GM21515 (cell line): ENCODE measurements around the gene SLC12A1.

ENCODE experiments used
- ATAC-seq: cut with Tn5 transposase; IDR thresholded peaks from one replicate; pipeline ENCODE4 v1.9.1; 2021; ENCODE audit not compliant: unreplicated experiment

Gene SLC12A1

DNA sequence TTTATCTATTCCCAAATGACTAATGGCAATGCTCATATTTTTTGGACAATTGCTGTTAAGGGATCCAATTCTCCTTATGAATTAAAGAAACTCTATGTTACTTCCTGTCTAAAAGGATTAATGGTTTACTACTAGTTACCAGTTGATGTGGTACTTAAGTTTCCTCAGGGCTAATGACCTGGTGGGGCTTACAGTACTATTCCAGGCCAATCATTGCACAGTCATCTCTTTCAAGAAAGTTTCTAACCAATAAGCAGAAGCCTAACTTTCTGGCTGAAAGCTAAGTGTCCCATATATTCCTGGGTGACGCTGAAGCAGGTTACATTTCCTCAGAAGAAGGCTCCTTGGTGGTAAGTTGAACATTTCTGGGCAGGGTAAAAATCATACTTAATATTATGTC is at the start of gene SLC12A1:
TSS of gene SLC12A1 (plus strand) at position 322 of the 400 bp plus-strand sequence. CDS start 1,418 bp downstream, outside the sequence.
- no peak for ATAC-seq

DNA sequence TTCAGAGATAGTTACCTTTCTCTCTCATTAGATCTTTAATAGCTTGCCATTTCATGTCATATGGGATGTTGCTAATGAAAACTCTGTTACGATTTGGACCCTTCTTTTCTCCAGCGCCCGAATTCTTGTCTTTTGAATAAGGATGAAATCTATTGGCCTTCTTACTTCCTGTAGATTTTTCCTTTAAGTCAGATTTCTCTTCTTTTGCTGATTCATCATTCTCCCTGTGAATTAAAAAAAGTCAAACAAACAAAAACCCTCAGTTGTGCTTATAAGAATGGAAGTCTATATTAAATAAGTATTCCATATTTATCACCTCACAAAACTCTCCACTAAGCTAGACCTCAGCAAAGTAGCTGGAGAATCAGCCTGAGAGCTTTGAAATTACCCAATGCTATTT is 37.5 kb upstream of the SLC12A1 start:
- ATAC-seq: no peak

DNA sequence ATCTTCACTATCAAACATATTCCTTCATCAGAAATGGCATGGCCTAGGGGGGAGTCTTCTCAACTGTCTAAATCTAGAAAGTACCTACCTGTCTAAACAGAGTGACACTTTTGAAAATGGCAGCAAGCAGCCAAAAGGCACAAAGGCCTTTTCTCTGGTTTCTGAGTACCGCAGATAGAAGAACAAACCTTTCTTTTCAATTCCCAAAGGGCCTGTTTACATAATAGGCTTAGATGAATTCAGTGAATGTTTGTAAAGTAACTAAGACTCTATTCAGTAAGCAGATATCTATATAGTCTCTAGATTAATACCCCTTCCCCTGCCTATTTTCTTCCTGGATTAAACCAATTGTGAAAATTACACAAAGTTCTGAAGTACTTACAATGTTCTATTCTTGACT is 35.1 kb upstream of the SLC12A1 start:
- ATAC-seq: no peak

DNA sequence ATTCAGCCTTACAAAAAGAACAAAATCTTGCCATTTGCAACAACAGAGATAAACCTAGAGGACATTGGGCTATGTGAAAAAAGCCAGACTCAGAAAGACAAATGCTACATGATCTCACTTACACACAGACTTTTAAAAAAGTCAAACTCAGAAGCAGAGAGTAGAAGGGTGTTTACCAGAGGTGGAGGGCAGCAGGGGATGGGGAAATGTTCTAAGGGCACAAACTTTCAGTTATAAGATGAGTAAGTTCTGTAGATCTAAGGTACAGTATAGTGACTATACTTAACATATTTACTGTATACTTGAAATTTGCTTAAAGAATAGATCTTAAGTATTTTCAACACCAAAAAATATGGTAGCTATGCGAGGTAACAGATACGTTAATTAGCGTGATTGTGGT is 31.0 kb upstream of the SLC12A1 start:
- ATAC-seq: no peak

DNA sequence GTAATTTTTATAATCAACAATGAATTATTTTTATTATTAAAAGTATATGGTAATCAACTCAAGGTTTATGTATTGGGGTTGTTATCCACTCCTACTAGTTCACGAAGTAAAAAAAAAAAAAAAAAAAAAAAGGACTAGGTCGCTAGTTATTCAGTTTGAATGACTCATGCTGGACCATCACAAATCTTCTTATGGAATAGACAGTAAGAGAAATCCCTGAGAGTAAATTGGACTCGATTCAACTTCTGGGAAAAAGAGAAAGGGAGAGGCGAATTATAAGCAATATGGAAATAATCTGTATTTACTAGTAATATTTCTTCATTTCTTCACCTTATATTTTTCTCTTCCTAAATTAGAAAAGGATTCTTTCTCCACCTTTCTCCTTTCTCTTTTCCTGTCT is 30.0 kb upstream of the SLC12A1 start:
- ATAC-seq: no peak

DNA sequence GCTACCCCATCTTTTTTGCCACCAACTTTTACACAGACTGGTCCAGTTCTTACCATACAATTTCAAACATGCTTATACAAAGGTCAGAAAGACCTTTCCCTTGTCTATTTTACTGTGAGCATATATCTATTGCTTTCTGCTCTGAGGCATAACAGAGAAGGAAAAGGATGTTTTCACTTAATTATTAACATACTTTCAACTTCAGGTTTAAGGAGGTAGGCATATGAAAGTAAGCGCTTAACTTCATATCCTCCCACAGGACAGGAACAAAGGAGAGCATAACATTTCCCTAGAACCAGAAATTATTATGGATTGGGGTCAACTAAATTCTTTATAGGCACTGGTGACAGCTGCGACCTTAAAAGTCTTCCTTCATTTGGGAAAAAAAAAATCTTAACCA is 29.1 kb upstream of the SLC12A1 start:
- ATAC-seq: no peak

DNA sequence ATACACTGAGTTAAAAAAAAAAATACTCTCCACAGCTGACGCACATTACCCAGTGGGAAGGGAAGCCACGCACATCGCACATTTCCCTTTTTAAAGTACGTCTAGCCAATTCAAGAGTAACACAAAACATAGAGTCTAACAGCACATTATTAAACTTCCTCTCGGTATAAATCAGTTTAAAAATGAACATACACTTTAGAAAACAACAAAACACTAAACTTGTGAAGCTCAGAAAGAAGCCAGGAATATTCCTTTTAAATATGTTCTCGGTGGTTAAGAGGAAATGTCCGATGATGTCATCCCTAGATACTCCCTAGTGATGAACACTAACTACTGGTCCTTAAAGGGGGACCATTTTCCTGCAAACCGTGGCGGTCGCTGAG is 28.7 kb upstream of the SLC12A1 start:
- ATAC-seq: peak; percentile 63

DNA sequence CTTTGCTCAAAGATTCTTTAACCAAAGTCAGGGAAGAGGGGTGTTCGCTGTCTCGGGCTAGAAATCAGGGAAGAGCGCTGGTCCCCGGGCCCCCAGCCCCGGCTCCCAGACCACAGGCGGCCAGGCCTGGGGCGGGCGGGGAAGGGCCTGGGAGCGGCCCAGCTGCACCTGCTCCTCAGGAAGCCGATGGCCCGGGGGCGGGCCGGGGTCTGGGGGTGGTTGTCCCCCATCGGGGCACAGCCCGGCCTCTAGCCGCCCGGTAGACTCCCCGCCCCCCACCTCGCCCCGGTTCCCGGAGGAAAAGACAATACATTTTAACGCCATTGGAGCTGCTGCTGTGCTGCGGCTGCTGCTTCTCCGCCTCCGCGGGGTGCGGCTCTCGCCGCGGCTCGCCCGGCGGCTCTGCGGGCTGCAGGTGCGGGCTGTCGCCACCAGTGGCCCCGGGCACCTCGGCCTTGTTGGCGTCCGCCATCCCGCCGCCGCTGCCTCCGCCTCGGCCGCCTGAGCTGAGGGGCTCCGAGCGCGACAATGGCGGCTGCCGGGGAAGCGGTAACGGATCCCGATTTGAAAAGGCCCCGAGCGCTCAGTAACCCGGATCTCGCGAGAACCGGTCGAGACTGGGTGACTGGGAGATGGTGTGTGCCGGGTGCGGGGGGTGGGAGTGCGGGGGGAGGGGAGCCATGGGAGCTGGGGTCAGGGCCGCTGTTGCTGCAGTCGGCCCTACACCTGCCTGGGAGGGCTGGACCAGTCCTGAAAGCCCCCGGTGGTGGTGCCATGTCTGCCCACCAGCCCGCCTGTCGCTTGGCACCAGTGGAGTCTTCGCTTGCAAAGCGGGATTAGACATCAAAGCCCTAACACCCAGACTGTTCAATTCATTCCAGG is 28.1 kb upstream of the SLC12A1 start, which contains the start of gene MYEF2:
TSS of gene MYEF2 (minus strand) at position 530 of the 882 bp plus-strand sequence. CDS start at position 472, 58 bp downstream.
- peak; percentile 76 for ATAC-seq

DNA sequence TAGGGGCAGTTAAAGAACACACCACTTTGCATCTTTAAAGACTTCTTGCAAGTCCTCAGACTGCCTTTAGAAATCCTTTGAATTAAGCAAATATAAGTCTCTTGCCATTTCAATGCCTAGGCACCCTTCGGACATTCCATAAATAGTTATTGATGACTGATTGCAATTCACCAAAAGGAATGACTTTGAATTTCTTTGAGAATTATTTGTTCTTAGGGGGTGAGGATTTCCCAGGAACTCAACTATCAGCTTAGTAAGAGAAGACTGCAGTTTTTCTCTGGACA is 27.5 kb upstream of the SLC12A1 start:
- no peak for ATAC-seq

DNA sequence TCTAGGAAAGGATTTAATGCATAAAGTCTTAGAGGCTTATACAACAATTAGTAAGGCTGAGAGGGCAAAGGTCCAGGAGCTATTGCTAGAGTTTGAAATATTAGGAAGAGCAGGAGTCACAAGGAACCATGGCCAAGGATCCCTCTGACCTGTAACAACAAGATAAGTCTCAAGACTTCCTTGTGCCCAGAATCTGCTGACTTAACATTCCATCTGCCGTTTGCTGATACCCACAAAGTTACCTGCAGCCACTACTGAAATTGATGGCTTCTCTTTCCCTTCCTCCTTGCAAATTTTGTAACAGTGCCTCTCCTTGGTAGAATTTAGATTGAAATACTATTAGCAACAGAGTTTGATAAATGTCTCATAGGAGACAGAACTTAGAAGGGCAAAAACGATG is 23.4 kb upstream of the SLC12A1 start:
- no peak for ATAC-seq

DNA sequence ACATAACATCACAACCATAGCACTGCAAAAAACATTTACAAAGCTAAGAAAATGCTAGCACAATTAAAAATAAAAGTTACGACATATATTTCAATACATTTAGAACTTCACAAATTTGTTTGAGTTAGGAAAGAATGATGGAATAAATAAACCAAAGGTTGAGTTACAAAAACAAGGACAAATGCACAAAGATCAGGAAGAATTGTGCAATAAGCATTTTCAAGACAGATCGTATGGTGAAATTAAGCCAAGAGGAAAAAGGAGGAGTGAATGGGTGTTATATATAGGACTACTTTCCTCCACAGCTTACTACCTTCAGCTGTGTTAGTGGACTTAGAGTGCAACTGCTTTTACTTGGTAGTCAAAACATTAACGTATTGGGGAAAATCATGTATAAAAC is 20.6 kb upstream of the SLC12A1 start:
- ATAC-seq: no peak

DNA sequence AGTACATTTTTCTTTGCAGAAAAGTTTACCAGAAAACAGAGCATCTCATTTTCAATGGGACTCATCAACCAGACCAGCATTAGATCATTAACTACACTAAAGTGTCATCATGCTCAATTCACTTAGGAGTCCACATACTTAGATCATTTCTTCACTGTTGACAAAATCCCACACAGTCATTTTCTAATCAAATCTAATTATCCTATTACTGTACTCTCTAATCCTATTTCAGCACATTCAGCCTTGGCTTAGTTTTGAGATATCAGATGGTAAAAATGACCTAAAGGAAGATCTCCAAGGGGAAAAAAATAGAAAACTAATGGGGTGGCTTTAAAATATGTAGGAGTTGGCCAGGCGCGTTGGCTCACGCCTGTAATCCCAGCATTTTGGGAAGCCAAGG is 19.8 kb upstream of the SLC12A1 start:
- ATAC-seq: no peak

DNA sequence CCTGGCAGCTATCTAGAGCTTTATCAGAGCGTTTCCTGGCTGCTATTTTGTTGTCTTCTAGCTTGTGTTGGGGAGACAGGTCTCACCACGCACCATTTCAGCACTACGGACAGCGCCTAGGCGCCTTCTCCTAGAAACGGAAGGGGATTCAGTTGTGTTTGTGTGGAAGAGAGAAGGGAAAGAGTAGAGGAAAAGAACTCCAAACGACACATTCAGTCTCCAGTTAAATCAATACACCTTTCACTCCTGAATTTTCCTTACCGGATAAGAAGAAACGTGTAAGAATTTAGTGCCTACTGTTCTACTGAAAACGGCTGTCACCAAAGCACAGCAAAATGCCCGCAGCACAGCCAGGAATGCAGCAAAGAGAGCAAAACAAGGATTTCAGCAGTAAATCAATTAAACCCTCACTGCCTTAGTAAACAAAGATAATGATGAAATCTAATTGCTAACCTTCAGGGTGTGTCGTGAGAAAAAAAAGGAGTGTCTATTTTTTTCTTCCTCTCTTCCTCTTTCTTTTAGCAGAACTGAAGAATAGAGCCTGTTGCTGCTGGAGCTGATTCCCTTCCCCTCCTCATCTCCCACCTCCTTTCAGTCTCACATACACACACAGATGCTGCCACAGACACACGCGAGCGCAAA is 15.0 kb upstream of the SLC12A1 start:
- ATAC-seq: no peak

DNA sequence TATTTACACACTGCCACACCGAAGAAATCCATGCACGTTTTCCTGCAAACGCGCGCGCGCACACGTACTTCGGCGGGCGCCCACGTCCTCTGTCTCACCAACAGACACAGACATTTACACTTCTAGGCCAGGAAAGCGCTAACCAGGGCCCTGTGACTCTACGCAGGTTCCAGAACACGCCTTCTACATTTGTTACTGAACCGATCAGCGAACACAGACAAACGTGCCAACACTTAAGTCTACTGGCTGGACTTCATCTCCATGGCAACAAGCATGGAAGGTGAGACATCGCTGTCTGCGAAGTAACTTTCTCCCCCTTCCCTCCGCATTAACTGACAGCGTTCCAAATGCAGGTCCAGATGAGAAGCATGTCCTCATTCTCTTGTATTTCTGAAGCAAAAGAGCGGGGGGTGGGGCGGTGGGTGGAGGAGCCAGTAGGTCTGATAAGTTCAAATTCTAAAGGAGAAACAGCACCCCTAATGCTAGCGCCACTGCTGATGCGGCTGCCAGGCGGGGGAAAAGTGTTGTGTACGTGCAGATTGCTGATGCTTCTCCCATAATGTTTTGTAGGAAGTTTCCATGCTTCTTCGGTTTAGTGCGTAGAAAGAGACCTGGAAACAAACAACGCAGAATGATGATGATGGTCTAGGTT is 14.4 kb upstream of the SLC12A1 start, which contains the start of gene CTXN2:
TSS of gene CTXN2 (plus strand) at position 92 of the 652 bp plus-strand sequence. CDS start 9,636 bp downstream, outside the sequence.
- ATAC-seq: no peak

DNA sequence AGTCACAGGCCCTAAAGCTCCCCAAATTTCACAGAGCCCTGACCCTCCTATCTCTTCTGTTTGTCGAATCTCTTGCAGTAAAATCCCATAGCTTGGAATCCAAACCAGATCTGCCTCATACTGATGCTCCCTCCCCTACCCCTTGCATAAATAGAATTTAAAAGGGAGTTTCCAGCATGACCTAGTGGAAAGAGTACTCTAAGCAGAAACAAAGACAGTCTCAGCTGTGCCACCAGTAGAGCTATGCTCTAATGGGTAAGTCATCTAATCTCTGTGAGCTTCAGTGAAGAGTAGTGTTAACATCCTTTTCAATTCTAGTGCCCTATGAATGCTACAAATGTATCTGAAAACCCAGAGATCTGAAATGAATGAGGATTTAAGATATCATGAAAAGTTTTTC is 4.0 kb upstream of the SLC12A1 start:
- ATAC-seq: no peak

DNA sequence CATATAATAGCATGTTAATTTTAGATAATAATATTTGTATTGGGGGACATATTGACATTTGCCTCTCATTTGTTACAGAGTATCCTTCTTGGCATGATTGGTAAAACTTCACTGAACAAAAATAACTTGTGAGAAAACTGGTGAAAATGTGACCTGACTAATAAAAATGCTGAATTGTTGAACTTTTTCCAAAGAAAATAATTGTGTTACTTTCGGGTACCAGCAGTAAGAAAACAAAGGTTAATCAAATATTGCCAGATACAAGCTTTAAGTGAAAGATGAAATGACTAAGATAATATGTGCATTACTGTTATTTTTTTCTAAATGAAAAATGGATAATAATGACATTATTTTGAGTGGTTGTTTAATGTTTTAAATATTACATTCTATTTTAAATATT is 15.2 kb downstream of the SLC12A1 start:
- ATAC-seq: no peak

DNA sequence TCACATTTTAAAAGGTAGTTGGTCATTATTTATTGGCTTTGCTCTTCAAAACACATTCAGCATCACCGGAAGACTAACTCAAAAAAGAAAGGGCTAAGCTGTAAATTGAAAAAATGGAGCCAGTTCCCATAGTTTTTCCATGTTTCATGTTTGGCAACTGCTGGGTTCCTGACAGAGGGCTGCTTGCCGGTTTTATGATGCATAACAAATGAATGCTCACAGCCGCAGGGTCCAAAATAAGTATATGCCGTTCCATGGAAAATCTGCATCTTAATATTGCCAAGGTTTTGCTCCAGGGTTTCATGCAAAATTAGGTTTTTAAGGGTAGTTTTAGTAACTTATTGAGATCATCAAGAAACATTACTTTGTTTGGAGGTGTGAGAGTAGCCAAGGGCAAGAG is 15.8 kb downstream of the SLC12A1 start:
- ATAC-seq: no peak

DNA sequence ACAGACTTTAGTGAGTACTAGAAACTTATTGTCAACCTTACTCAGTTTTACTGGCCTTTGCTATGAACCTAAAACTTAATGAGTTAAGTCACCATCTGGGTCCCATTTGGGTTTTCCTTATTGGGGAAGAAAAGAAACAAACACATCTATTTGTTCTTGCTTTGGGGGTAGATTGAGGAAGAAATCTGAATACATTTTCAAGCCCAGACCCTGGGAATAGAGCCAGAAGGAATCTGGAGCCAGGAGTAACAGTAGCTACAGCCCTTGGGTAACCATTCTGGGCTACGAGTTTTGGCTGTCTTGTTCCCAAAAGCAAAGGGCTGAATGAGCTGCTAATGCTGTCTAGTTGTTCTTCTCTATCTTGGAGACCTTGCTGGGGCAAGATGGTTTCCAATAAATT is 16.5 kb downstream of the SLC12A1 start:
- no peak for ATAC-seq

DNA sequence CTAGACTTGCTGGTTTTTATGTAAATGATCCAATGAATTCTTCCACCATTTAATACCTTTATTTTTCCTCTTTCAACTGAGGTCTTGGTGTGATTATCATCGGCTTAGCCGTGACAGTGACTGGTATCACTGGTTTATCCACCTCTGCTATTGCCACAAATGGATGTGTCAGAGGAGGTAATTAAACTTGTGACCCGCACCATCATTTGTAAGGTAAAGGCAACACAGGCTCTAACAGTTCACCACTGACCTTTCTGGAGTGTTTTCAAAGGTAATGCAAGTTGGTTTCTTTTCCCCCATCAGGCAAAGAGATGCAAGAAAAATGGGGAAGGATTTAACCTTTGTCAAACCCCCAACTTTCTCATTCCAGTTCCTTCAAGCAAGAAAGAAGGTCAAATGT is 19.7 kb downstream of the SLC12A1 start:
- no peak for ATAC-seq

DNA sequence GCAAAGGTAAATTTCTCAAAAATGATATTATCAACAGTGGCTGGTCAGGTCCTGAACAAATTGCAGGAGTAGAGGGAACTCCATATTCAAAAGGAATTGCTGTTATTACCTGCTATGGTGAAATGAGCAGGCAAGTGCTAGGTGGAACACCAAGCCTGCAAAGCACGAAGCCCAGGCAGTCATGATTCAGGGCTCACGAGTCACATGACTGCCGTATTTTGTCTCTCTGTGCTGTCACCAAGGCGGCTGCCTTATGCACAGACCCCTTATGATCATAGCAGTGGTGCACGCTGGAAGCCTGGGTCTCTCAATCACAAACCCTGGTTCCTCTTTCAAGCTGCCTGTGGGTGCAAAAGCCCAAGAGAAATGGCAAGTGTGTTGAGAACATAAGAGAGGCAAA is 24.4 kb downstream of the SLC12A1 start:
- no peak for ATAC-seq

DNA sequence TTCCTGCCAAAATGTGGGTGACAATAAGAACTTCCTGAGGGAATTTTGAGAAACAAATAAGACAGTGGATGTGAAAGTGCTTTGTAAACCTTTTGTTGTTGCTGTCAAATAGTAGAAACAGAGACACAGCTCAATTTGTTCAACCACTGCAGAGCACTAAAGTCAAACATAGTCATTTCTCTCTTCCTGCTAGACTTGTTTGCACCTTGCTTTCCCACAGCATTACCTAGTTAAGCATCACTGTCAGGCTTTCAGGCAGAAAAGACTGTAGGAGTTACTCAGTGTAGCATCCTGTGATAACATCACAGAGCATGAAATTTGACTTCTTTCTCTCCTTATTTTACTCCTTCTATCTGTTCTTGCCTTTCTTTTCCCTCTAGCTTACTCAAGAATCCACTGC is 27.1 kb downstream of the SLC12A1 start:
- no peak for ATAC-seq

DNA sequence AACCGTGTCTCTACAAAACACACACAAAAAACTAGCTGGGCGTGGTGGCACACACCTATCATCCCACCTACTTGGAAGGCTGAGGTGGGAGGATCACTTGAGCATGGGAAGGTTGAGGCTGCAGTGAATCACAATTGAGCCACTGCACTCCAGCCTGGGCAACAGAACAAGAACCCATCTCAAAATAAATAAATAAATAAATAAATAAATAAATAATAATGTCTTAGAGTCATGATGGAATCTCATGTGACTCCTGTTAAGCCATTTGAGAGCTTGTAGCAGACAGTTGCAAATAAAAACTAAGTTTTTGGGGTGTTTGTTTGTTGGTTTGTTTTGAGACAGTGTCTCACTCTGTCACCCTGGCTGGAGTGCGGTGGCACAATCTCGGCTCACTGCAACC is 33.2 kb downstream of the SLC12A1 start:
- ATAC-seq: no peak
